Right cardiac atrium (tissue), 5 donors: ENCODE results near the gene STMN3. TPM values are rescaled to one million over a fixed set of nuclear protein-coding genes. Genes with fewer than 3 reads are reported as not detected.
A peak's percentile ranks its signal among the peaks of the same experiment; 100 is the strongest.

Experiments
- ATAC-seq, 2 donors: fragments of 200-7000 bp; cut with Tn5 transposase; one replicate each; pipeline versions ENCODE4 v1.8.0 to v1.9.1; 2020; ENCODE audit warnings: moderate library complexity in 2 of 2, mild to moderate bottlenecking in 1 of 2
- DNase-seq, 3 donors: peaks; one replicate each; pipeline ENCODE4 v3.0.0-alpha.2; 2020
- H3K27ac ChIP-seq: one replicate; pipeline ENCODE4 v1.5.1; 2013; ENCODE audit warnings: mild to moderate bottlenecking, low read length, control low read depth, moderate library complexity
- H3K27me3 ChIP-seq: one replicate; pipeline ENCODE4 v1.6.1; 2013; ENCODE audit not compliant: control insufficient read depth, insufficient read depth
- H3K4me1 ChIP-seq: one replicate; pipeline ENCODE4 v1.6.1; 2013; ENCODE audit warnings: low read length; ENCODE audit not compliant: control insufficient read depth, insufficient read depth
- H3K4me3 ChIP-seq: one replicate; pipeline ENCODE4 v1.5.1; 2013; ENCODE audit warnings: low read length, control low read depth
- H3K9me3 ChIP-seq: one replicate; pipeline ENCODE4 v1.6.1; 2013; ENCODE audit warnings: low read length; ENCODE audit not compliant: control insufficient read depth
- WGBS: extraction: QIAGEN DNeasy Blood & Tissue Kit; methylation state at CpG from one replicate; pipeline ENCODE4 v1.1.7; 2013; 5-methylcytosine and 5-hydroxymethylcytosine counted together
- intact Hi-C, 4 donors: fragments of 100-400 bp; cut with DNase I; formaldehyde crosslinking; loops; one replicate each; pipeline versions ENCODE4 v1.11.0 to v1.14.0; 2022 to 2023
- polyA plus RNA-seq: library from polyadenylated mRNA; stranded (reverse); fragments of 200-250 nt; gene quantifications from one replicate; pipeline ENCODE4 v1.2.3, GENCODE V29; 2013
- total RNA-seq, 4 donors: library from RNA; stranded (reverse); fragmentation: NEBNext Ultra II Directional; extraction: Animal tissue kit (Norgen Biotek cat#: 25700); gene quantifications; one replicate each; pipeline ENCODE4 v1.2.1, GENCODE V29; 2021
- donor health status: healthy with polysubstance abuse.
- donor health status: DM: no; HTN: yes; CAD: no.
- donor health status: DM: no; HTN: no; CAD: no.
- donor health status: DM: no; HTN: yes; CAD: no; lungs with severe emphysema.
- donor health status: DM: yes; HTN: yes; CAD: no.

The STMN3 gene
- total and polyA plus RNA-seq, 5 donors, result 4.0 to 9.3 (median 6.2) TPM

- intact Hi-C loops, result no loop called here
- Histone ChIP-seq H3K27ac (no peak overlapping the region), H3K9me3 (no peaks in the 10 kb centered on the region), H3K4me3 (no peak overlapping the region), H3K27me3 (no peaks in the 10 kb centered on the region), H3K4me1 (peaks cover 6% of the 10 kb centered on the region)
- DNase-seq, result peak in 2 of 3 donors; percentile 64 to 69
- no peak for ATAC-seq
- WGBS, result 82% methylated on average over 24 of the region's 24 CpGs
These were observed 37.9 kb upstream of the STMN3 start for GRCh38 chr20:63690898-63691710.

- ATAC-seq, result no peak
- peak; percentile 11 to 62 (median 38) for DNase-seq
- H3K4me1 ChIP-seq, result peaks cover 6% of the 10 kb centered on the region
- H3K4me3 ChIP-seq, result no peak overlapping the region
- no peak overlapping the region for H3K27ac ChIP-seq
- no peaks in the 10 kb centered on the region for H3K27me3 ChIP-seq
- no peaks in the 10 kb centered on the region for H3K9me3 ChIP-seq
- intact Hi-C loops, result no loop called here
- WGBS, result 90% methylated on average over 40 of the region's 40 CpGs
These were observed 37.0 kb upstream of the STMN3 start for GRCh38 chr20:63690003-63690897.

- no peaks in the 10 kb centered on the region for H3K27me3 ChIP-seq
- peaks cover 6% of the 10 kb centered on the region for H3K4me1 ChIP-seq
- no peak for ATAC-seq
- H3K9me3 ChIP-seq, result no peaks in the 10 kb centered on the region
- H3K4me3 ChIP-seq, result no peak overlapping the region
- peak; percentile 29 to 75 (median 68) for DNase-seq
- intact Hi-C loops, result no loop called here
- no peak overlapping the region for H3K27ac ChIP-seq
- WGBS, result 91% methylated on average over 44 of the region's 44 CpGs
These were observed 36.1 kb upstream of the STMN3 start for GRCh38 chr20:63689046-63690002.

- peak overlapping the region; percentile 83 for H3K27ac ChIP-seq
- DNase-seq, result peak; percentile 51 to 73 (median 71)
- H3K4me3 ChIP-seq, result no peak overlapping the region
- no peak for ATAC-seq
- WGBS, result 66% methylated on average over 31 of the region's 31 CpGs
- no peaks in the 10 kb centered on the region for H3K27me3 ChIP-seq
- H3K9me3 ChIP-seq, result no peaks in the 10 kb centered on the region
- peaks cover 6% of the 10 kb centered on the region for H3K4me1 ChIP-seq
- intact Hi-C loops, result no loop called here
These were observed 35.2 kb upstream of the STMN3 start for GRCh38 chr20:63688228-63689045.

- peak; percentile 34 to 75 (median 67) for DNase-seq
- peaks cover 6% of the 10 kb centered on the region for H3K4me1 ChIP-seq
- intact Hi-C loops, result no loop called here
- H3K9me3 ChIP-seq, result no peaks in the 10 kb centered on the region
- H3K4me3 ChIP-seq, result no peak overlapping the region
- no peak for ATAC-seq
- no peaks in the 10 kb centered on the region for H3K27me3 ChIP-seq
- H3K27ac ChIP-seq, result peak overlapping the region; percentile 83
- WGBS, result 85% methylated on average over 29 of the region's 29 CpGs
These were observed 34.4 kb upstream of the STMN3 start for GRCh38 chr20:63687419-63688178.

- peaks cover 8% of the 10 kb centered on the region for H3K4me1 ChIP-seq
- ATAC-seq, result peak; percentile 63 to 83
- WGBS, result 24% methylated on average over 45 of the region's 45 CpGs
- H3K27me3 ChIP-seq, result no peaks in the 10 kb centered on the region
- no peaks in the 10 kb centered on the region for H3K9me3 ChIP-seq
- DNase-seq, result peak; percentile 90 to 92 (median 91)
- H3K27ac ChIP-seq, result peak overlapping the region; percentile 83
- H3K4me3 ChIP-seq, result no peak overlapping the region
- intact Hi-C loops, result no loop called here
These were observed 33.5 kb upstream of the STMN3 start for GRCh38 chr20:63686492-63687321.

GRCh38 chr20:63686094-63686491 lies 32.9 kb upstream of the STMN3 start:
- H3K4me1 ChIP-seq, result peaks cover 11% of the 10 kb centered on the region
- no peaks in the 10 kb centered on the region for H3K9me3 ChIP-seq
- DNase-seq (peak in 1 of 3 donors; percentile 66), ATAC-seq (no peak)
- no peaks in the 10 kb centered on the region for H3K27me3 ChIP-seq
- H3K27ac ChIP-seq, result peak overlapping the region; percentile 77
- H3K4me3 ChIP-seq, result no peak overlapping the region
- WGBS, result 85% methylated on average over 24 of the region's 24 CpGs
- intact Hi-C loops, result no loop called here

- H3K27me3 ChIP-seq, result no peaks in the 10 kb centered on the region
- H3K27ac ChIP-seq, result peak overlapping the region; percentile 77
- ATAC-seq (no peak), DNase-seq (peak in 1 of 3 donors; percentile 63)
- no peaks in the 10 kb centered on the region for H3K9me3 ChIP-seq
- peaks cover 11% of the 10 kb centered on the region for H3K4me1 ChIP-seq
- intact Hi-C loops, result no loop called here
- H3K4me3 ChIP-seq, result no peak overlapping the region
- WGBS, result 91% methylated on average over 21 of the region's 21 CpGs
These were observed 32.2 kb upstream of the STMN3 start for GRCh38 chr20:63685269-63686026.
